Left renal cortex interstitium (tissue), 4 donors: ENCODE data around the gene FBXL7. TPM values are rescaled to one million over a fixed set of nuclear protein-coding genes. Genes with fewer than 3 reads are reported as not detected.

Experiments used
- DNase-seq, 4 donors: peaks; one replicate each; pipeline ENCODE4 v3.0.0-alpha.2; 2013; ENCODE audit warnings: low read depth in 4 of 4, low spot score in 2 of 4, missing footprints in 1 of 4
- polyA plus RNA-seq, 4 donors: library from polyadenylated mRNA; unstranded; fragments of 120-200 nt; gene quantifications; one replicate each; pipeline ENCODE4 v1.2.1, GENCODE V29; 2013; ENCODE audit not compliant: insufficient read length in 4 of 4

The FBXL7 gene
- polyA plus RNA-seq, 4 donors = 24.1 to 29.8 (median 26.8) TPM

- peak in 2 of 4 donors; percentile 46 to 62 for DNase-seq
Measured at GRCh38 chr5:15694696-15695214, 194.8 kb downstream of the FBXL7 start.

GRCh38 chr5:15695215-15695731, 195.3 kb downstream of the FBXL7 start:
- peak in 1 of 4 donors; percentile 41 for DNase-seq

DNA sequence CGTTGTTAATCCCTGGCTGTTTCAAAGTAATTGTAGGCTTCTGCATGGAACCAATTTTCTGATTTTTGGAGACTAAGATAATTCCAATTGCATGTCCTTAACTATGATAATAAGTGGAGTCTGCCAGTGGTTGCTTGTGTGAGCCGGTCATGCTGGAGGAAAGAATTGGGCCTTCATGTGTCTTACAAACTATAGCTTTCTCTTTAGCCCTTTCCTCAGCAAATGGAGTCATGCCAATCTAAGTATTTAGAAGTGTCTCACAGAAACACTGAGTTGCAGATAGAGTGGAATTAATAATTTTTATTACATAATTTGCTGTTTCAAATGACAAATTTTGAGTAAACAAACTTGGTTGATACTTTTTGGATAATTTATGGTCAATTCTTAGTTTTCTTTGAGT, 200.4 kb downstream of the FBXL7 start:
- DNase-seq = no peak

GRCh38 chr5:15702102-15702501, 202.1 kb downstream of the FBXL7 start:
- DNase-seq = no peak

GRCh38 chr5:15703901-15704300, 203.9 kb downstream of the FBXL7 start:
- no peak for DNase-seq

DNA sequence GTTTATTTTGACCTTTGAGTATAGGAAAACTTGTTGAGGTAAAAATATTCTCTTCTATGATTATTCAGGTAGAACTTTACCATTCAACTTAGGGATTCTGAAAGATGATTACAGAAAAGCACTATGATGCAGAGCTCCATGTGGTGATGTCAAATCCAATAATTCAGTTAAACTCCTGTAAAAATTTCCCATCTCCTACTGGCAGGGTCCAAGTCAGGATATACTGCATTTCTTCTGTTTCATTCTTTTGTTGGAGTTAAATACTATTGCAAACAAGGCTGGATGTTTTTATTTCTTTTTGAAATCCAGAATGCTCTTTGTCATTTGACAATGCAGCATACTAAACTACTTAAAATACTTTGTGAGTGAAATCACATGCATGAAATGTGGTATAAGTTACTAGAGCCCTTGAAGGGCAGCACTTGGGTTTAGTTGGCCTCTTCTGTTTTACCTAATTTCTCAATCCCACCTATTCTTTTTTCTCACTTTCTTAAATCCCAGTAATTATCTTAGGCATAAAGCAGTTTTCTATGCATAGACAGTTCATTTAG, 204.5 kb downstream of the FBXL7 start:
- DNase-seq = no peak

GRCh38 chr5:15707631-15708030, 207.7 kb downstream of the FBXL7 start:
- no peak for DNase-seq

- DNase-seq = no peak
Measured at GRCh38 chr5:15711892-15712291, 211.9 kb downstream of the FBXL7 start.

DNA sequence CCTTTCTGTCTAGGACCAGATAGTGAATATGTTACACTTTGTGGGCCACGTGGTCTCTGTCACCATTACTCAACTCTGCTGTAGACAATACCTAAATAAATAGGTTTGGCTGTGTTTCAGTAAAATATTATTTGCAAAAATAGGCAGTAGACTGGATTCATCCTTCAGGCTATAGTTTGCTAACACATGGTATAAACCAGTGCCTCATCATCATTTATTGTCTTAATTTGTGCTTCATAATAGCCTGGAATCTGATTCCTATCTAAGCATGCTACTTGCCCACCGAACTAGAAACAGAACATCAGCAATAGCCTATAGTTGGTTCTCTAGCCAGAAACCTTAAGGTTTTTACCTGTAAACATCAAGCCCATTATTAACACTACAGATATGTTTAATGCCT, 215.6 kb downstream of the FBXL7 start:
- DNase-seq = no peak

- no peak for DNase-seq
Measured at GRCh38 chr5:15715967-15716366, 216.0 kb downstream of the FBXL7 start.

DNA sequence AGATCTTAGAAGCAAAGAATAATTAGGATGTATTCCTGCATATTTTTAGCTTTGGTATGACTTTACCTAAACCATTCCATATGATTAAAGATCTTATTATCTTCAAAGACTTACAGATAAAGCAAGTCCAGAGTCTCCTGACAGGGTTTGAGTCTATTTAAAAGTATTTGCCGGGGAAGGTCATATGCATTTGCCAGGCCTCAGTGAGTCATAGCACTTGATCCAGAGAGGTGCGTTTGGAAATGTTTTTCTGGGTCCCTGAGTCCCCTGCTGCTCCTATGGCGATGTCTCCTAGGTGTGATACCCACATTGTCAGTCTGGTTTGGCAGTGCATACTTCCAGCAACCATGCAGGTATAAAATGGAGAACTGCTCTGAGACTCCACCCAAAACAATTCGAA, 217.0 kb downstream of the FBXL7 start:
- DNase-seq = no peak

- DNase-seq = no peak
Measured at GRCh38 chr5:15718421-15719179, 218.6 kb downstream of the FBXL7 start.

GRCh38 chr5:15719784-15720183, 219.8 kb downstream of the FBXL7 start:
- no peak for DNase-seq

- DNase-seq = no peak
Measured at GRCh38 chr5:15720515-15720914, 220.5 kb downstream of the FBXL7 start.

DNA sequence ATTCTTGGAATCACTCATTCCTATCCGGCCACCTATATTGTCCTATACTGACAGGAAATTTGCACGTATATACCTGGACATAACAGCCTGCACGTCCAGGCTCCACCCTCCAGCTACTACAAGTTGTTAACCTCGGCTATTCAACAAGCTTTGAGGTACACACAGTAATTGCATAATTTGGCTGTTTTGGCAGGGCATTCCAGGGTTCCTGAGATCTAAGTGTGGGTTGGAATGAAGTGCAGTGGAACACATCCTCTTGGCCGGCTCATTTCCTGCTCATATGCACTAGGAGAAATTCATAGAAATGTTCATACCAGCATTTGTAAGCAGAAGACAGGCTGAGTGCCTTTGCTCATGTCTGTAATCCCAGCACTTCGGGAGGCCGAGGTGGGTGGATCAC, 222.3 kb downstream of the FBXL7 start:
- no peak for DNase-seq

- DNase-seq = no peak
Measured at GRCh38 chr5:15727375-15727774, 227.4 kb downstream of the FBXL7 start.

- DNase-seq = no peak
Measured at GRCh38 chr5:15728811-15729210, 228.8 kb downstream of the FBXL7 start.

DNA sequence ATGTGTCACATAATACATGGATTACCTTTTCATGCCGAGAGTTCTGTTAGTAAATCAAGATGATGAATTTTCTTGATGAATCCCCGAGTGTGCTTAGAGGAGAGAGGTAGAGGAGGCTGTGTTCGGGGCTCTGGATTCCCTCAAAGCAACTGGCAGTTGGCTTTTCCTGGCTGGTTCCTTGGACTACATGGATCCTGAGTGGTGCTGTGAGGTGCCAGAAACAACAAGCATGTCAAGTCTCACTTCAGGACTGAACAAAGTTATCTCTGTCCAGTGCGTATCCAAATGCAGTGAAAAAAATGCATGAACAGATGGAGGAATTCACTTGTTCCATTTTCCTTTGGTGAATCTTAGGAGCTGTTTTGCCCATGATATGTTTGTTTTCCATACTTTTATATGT, 231.7 kb downstream of the FBXL7 start:
- DNase-seq = no peak

GRCh38 chr5:15734058-15734457, 234.1 kb downstream of the FBXL7 start:
- DNase-seq = no peak

DNA sequence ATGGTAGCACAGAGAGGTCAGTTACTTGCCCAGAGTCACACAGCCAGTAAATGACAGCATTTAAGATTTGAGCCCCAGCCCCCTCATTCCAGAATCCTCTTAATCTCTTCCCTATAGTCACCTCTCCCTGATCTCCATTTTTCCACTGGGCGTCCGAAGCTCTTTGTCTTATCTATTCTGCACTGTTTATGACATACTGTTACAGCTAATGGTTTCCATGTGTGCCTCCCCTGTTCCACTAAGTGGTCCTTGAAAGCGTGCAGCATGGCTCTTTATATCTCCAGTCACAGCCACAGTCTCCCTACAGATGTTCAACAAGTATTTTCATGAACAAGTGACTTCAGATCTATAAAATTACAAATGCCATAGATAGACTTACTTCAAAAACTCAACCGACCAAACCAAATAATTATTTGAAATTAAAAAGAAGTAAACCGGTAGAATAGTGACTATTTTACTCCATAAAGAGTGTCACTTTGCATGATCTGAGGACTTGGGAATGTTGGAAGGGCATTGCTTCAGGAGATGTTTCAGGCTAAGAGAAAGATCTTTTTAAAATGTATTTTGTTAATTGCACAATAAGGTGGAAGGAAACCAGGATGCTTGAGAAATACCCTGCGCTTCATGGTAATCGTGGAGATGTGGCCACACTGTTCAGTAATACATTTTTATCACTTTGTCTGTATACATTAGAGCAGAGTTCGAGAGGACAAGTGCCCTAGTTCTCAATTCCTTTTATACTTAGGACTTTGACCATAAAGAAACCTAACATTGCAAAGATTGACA, 237.2 kb downstream of the FBXL7 start:
- DNase-seq = no peak
